ENCODE results near the gene AIFM2.

DNA sequence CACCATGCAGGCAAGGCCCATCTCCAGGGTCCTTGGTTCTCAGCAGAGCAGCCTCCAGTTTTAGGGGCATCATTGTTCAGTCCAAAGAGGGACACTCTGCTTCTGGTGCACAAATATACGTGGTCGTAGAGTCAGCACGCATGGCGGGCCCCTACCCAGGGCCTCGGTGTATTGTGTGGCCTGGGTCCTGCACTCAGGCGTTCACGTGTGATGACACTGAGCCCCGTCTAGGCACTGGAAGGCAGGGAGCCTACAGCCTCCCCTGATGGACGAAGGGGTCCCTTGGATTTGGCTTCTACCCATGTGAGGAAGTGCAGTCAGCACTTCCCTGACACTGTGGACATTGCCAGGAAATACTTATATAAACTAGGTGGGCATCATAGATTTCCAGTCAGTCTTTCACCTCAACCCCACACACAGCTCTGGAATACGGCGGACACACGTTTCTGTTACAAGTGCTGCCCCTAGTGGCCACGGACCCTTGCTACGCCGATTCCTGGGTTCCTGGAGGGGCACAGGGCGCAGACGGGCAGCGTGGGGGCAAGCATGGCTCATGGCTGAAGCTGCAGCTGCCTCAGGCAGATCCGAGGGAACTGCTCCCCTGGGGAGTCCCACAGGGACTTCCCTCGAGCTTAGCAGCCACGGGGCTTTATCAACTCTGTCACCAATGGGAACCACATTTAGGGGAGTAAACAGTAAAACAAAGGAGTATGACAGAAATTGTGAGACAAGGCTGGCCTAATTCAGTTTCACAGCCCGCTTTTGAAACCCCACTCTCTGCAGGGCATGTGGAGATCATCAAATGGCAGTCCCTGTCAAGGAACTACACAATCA, 25.4 kb downstream of the AIFM2 start:
- TF ChIP-seq EP300 (IDR thresholded peaks at IDR 0.05), result no peak
- TF ChIP-seq CTCF (IDR thresholded peaks at IDR 0.05), result peak in 2 of 6 experiments; percentile 7 to 45
